GM18873 (cell line): ENCODE results near the gene NSG2.
"Not testable (repeated sequence)": the region's sequence is repeated elsewhere in the genome, so short reads cannot be mapped to it uniquely, and the experiment has no call there.

ENCODE experiments used
- ATAC-seq: cut with Tn5 transposase; IDR thresholded peaks from one replicate; pipeline ENCODE4 v1.9.1; 2021; ENCODE audit warnings: mild to moderate bottlenecking, moderate library complexity, moderate number of reproducible peaks; ENCODE audit not compliant: unreplicated experiment, low FRiP score

NSG2 gene

DNA sequence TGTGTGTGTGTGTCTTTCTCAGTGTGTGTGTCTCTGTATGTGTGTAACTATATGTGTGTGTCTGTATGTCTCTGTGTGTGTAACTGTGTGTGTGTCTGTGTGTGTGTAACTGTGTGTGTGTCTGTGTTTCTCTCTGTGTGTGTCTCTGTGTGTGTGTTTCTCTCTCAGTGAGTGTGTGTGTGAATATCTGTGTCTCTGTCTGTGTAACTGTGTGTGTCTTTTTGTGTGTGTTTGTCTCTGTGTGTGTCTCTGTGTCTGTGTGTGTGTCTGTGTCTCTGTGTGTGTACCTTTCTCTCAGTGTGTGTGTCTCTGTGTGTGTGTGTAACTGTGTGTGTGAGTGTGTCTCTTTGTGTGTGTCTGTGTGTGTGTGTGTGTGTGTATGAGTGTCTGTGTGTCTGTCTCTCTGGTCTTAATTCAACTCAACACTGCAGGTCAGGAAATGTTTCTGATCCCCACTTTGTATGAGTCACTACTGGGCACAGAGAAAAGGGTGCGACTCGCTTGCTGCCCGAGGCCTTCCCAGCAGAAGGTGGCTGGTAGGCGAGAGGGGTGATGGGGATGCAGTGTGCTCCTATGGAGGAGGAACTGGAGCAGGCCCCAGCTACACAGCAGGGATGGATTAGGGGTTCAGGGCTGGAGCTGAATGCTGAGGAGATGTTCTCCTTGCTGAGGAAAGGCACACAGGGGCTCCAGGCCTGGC is 52.1 kb downstream of the NSG2 start:
- no peak for ATAC-seq

DNA sequence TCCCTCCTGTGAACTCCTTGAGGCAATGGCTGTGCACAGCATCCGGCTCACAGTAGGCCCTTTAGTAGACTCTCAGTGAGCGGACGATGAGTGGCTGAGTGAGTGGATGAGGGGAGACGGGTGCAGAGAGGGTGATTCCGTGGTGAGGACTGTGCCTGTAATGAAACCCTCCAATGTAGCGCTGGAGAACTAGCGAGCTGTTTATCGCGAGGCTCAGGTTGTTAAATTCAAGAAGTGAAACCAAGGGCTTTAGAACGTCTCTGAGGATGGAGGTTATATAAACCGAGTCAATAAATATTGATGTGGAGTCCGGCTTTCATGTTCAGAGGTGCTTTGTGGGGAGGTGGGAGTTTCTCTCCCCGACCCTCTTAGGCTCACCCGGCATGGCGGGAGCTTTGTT is 53.2 kb downstream of the NSG2 start:
- no peak for ATAC-seq

GRCh38 chr5:174100490-174100889 is 55.0 kb downstream of the NSG2 start:
- ATAC-seq: no peak

DNA sequence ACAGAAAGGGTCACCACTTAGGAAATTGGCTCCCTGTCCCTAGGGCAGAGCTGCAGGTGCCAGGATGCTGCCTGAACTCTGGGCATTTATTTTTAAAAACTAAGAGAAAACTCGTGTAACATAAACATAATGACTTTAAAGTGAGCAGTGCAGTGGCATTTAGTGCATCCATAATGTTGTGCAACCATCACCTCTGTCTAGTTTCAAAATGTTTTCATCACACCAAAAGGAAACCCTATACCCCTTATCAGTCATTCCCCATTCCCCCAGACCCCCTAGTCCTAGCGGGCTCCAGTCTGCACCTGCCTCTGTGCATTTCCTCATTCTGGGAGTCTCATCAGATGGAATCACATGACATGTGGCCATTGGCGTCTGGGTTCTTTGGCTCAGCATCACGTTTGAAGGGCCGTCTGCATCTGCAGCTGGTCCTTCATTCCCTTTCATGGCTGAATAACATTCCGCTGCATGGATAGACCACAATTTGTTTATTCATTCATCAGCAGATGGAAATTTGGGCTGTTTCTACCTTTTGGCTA is 55.8 kb downstream of the NSG2 start:
- ATAC-seq: no peak

DNA sequence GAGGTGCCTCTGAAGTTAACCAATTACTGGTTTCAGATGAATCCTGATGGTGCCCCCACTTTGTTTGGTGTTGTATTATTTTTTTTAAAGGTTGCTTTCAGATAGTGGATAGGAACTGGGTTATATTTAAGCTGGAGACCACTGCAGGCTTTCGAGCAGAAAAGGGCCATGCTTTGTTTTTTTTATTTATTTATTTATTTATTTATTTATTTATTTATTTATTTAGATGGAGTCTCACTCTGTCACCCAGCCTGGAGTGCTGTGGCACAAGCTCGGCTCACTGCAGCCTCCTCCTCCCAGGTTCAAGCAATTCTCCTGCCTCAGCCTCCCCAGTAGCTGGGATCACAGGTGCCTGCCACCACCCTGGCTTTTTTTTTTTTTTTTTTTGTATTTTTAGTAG is 57.1 kb downstream of the NSG2 start:
- not testable (repeated sequence) for ATAC-seq

DNA sequence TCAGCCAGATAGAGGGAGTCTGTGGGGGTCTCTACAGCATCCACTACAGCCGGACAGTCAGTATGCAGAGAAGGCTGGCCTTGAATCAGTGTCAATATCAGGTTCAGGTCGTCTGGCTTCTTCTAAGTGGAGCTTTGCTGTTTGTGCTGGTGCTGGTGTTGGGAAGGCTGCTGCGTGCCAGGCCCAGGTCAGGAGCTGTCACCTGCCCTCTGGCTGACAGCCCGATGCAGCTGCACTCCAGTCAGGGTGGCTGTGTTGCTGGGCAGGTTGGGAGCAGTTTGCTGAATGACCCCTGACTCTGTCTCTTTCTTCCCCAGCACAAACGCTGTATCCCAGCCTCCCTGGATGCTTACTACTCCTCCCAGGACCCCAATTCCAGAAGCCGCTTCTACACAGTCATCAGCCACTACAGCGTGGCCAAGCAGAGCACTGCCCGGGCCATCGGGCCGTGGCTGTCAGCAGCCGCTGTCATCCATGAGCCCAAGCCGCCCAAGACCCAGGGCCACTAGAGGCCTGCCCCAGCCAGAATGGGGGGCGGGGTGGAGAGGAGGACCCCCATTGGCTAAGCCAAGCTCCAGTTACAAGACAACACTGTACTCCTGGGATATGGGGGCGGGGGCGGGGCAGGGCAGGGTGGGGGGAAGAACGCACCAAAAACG is 61.6 kb downstream of the NSG2 start:
- no peak for ATAC-seq

DNA sequence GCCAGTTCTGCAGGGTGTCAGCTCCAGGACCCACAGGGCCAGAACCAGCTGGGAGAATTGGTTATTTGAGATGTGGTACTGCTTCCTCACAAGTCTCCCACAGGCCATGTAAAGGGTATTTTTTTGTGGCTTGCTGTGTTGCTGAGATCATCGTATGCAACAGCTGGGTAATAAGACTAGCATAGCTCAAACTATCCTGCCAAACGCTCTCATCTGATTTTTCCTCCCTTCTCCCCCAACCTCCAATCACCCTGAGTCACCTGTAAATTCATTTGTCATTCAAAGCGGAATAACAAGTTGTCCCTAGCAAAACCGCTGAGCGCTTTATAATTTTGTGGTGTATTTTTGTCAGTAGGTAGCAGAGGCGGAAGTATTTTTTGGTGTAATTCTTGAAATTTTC is 63.2 kb downstream of the NSG2 start:
- no peak for ATAC-seq

- no peak for ATAC-seq
Observed at GRCh38 chr5:174109698-174110260, 64.3 kb downstream of the NSG2 start.

DNA sequence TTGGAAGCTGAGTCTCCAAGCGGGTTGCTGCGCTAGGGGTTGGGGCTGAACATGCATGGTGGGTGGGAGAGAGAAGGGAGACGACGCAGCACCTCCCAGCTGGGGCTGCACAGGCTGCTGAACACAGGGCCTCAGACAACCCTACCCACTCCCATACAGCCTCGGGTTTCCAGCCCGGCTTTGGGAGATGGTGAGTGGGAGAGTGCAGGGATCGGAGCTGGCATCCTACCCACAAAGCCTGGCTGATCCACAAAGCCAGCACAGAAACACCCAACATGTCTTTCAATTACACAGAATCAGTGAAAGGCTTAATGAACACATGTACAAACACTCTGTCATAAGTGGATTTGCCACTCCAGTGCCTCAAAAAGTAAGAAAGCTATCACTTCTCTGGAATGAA is 64.8 kb downstream of the NSG2 start:
- no peak for ATAC-seq

GRCh38 chr5:174111287-174111973 is 65.9 kb downstream of the NSG2 start:
- ATAC-seq: no peak

- no peak for ATAC-seq
Observed at GRCh38 chr5:174115226-174115625, 69.7 kb downstream of the NSG2 start.

GRCh38 chr5:174118823-174119467 is 73.4 kb downstream of the NSG2 start:
- no peak for ATAC-seq

DNA sequence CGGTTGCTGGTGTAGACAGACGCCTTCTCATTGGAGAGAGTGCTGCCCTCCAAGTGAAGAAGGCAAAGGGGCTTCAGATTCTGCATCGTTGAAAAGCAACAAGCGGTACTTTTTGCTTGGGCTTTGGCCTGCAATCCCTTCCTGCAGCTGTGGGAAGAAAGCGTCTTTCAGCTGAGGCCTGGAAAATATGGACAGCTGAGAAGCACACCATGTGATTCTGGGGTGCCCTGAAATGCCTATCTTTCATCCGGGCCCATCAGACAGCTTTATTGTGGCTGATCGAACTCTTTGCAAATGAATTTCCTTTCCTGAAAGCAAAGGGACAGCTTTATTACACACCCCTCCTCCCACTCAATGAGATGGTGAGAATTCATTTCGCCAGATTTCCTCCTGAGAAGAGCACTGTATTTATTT is 74.0 kb downstream of the NSG2 start:
- no peak for ATAC-seq

DNA sequence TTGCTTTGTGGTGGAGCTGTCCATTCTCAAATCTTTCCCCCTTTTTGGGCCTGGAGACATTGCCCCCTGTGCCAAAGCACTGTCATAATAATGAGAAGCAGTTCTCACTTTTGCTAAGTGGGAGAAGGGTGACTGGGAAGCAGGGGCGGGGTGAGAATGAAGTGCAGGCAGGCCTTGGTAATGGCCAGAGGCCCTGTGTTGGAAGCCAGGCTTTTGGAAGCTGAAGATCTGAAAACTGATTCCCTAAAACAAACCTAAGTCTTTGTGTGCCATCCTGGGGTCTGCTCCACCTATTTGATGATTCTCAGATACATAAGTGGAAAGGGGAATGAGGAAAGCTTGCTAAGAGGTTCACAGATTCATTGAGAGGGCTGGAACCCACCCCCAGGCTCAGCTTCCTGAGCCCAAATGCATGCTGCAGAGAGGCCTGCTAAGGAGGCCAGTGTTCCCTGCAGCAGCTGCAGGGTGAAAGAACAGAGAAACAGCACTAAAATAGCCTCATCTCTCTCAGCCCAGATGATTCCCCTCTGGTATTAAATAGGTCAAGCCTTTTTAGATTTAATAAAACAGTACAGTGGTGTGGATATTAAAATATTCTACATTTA is 75.0 kb downstream of the NSG2 start:
- no peak for ATAC-seq

DNA sequence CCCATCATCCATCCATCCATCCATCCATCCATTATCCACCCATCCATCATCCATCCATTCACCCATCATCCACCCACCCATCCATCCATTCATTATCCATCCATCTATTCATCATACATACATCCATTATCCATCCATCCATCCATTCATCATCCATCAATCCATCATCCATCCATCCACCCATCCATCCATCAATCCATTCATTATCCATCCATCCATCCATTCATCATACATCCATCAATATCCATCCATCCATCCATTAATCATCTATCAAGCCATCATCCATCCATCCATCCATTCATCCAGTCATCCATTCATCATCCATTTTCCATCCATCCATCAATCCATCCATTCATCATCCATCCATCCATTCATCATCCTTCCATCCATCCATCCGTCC is 89.0 kb downstream of the NSG2 start:
- no peak for ATAC-seq

DNA sequence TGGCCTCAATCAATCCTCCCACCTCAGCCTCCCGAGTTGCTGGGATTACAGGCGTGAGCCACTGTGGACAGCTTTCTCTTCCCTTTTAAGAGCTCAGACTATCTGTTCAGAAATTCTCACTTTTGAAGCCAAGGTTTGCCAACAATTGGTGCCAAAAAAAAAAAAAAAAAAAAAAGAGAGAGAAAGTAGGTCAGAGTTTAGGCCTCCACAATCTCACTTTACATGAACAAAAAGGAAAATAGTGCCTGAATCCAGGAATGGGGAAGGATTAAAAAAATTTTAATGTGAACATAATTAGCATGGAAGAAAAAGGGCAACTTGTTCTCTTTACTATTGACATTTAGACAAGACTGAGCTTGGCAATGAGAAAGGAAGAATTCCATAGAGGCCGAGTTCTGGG is 94.1 kb downstream of the NSG2 start:
- no peak for ATAC-seq

- no peak for ATAC-seq
Observed at GRCh38 chr5:174140452-174141020, 95.0 kb downstream of the NSG2 start.

- ATAC-seq: no peak
Observed at GRCh38 chr5:174141398-174141797, 95.9 kb downstream of the NSG2 start.

- no peak for ATAC-seq
Observed at GRCh38 chr5:174145091-174145490, 99.6 kb downstream of the NSG2 start.

GRCh38 chr5:174145821-174146220 is 100.3 kb downstream of the NSG2 start:
- ATAC-seq: no peak
